ENCODE data around the gene OR1D5. TPM values are rescaled to one million over a fixed set of nuclear protein-coding genes. Genes with fewer than 3 reads are reported as not detected.

Gene OR1D5
- total RNA-seq, 1 experiment from 2014 or later, result not detected

DNA sequence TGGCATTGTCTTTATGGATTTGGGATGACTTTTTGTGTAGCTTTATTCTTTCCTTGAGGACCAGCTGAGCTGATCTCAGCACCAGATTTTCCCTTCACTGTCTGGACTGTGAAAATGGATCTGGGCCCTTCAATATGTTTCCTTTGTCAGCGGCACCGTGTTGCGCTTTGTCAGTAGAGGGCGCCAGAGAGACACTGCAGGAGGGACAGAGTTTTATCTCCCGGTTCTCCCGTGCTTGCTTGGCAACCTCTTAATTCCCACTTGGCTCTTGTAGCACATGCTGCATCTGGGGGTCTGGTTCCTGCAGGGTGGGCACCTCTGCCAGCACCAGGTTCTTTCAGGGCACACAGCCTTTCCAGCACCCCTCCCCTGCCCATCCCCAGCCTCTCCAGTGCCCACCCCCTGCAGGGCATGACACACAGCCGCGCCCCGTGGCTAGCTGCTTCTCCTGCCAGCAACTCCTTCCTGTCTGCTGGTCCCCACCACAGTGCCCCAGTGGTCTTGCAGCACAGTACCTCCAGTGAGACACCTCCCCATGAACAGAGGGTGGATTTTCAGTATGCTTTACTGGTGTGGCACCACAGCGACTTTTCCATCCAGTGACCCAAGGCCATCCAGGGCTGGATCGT, 19.6 kb downstream of the OR1D5 start:
- ChIA-PET POLR2A (ENCODE audit: low non-redundant PET) (no interaction called here), CTCF (interaction anchor here (0.7 kb wide), 1 partner anchor 287 kb away, joined by 3 read pairs; no protein-coding TSS in a partner anchor)
- H3K4me1 ChIP-seq (ENCODE audit: insufficient read depth, low read length, poor library complexity, severe bottlenecking), result no peaks in the 10 kb centered on the region
- H3K9me3 ChIP-seq (ENCODE audit: low read depth, low read length, poor library complexity, severe bottlenecking), result peaks cover 9% of the 10 kb centered on the region
- H3K27me3 ChIP-seq (replicated peaks; ENCODE audit: insufficient read depth, low read depth, low read length, poor library complexity), result no peaks in the 10 kb centered on the region
- H3K4me3 ChIP-seq (ENCODE audit: low read depth, low read length, poor library complexity, severe bottlenecking), result no peak overlapping the region
- DNase-seq (ENCODE audit: low spot score), result peak; percentile 58
- no TSS peak for BruUV-seq (replicated peaks)
- TF ChIP-seq, protein P1, sequence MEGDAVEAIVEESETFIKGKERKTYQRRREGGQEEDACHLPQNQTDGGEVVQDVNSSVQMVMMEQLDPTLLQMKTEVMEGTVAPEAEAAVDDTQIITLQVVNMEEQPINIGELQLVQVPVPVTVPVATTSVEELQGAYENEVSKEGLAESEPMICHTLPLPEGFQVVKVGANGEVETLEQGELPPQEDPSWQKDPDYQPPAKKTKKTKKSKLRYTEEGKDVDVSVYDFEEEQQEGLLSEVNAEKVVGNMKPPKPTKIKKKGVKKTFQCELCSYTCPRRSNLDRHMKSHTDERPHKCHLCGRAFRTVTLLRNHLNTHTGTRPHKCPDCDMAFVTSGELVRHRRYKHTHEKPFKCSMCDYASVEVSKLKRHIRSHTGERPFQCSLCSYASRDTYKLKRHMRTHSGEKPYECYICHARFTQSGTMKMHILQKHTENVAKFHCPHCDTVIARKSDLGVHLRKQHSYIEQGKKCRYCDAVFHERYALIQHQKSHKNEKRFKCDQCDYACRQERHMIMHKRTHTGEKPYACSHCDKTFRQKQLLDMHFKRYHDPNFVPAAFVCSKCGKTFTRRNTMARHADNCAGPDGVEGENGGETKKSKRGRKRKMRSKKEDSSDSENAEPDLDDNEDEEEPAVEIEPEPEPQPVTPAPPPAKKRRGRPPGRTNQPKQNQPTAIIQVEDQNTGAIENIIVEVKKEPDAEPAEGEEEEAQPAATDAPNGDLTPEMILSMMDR (conservative IDR thresholded peaks at IDR 0.05; ENCODE audit: low read depth, low read length), result peak; percentile 50
- TF ChIP-seq EZH2 (IDR thresholded peaks at IDR 0.05; ENCODE audit: borderline replicate concordance, low read depth, low read length, poor library complexity, severe bottlenecking), result no peak
- no peak overlapping the region for H3K27ac ChIP-seq (ENCODE audit: low read depth, low read length, poor library complexity, severe bottlenecking)
- intact Hi-C loops (cut with micrococcal nuclease; ENCODE audit: unreplicated experiment), result loop anchor here (10.0 kb wide), 1 partner anchor 601 kb away; no protein-coding TSS in a partner anchor
- H3K36me3 ChIP-seq (ENCODE audit: insufficient read depth, low read length, poor library complexity, severe bottlenecking), result no peaks in the 10 kb centered on the region

DNA sequence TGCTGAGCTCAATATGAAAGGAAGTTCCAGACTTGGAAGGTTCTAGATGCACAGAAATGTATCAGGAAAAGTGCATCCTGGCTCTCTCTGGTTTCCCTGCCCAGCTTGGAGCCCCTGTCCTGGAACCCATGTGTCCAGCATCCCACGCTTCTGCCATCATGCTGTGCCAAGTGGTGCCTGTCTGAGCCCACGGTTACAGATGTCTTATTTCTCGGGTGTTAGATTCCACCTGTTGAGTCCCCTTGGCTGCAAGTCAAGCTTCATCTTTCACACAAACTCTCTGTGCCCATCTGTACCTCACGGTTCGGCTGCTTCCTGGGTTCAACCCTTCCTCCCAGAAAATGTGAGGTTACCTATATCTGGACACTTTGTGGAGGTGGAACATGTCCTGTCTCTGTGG, 22.5 kb downstream of the OR1D5 start:
- no peak for DNase-seq (ENCODE audit: low spot score)
- H3K4me1 ChIP-seq (ENCODE audit: insufficient read depth, low read length, poor library complexity, severe bottlenecking), result no peaks in the 10 kb centered on the region
- BruUV-seq (replicated peaks), result no TSS peak
- POLR2A ChIA-PET (ENCODE audit: low non-redundant PET), result no interaction called here
- no peak overlapping the region for H3K27ac ChIP-seq (ENCODE audit: low read depth, low read length, poor library complexity, severe bottlenecking)
- no peak overlapping the region for H3K4me3 ChIP-seq (ENCODE audit: low read depth, low read length, poor library complexity, severe bottlenecking)
- H3K27me3 ChIP-seq (replicated peaks; ENCODE audit: insufficient read depth, low read depth, low read length, poor library complexity), result no peaks in the 10 kb centered on the region
- intact Hi-C loops (cut with micrococcal nuclease; ENCODE audit: unreplicated experiment), result loop anchor here (10.0 kb wide), 1 partner anchor 604 kb away; no protein-coding TSS in a partner anchor
- no peak for TF ChIP-seq EZH2 (IDR thresholded peaks at IDR 0.05; ENCODE audit: borderline replicate concordance, low read depth, low read length, poor library complexity, severe bottlenecking)
- TF ChIP-seq, protein P1 (conservative IDR thresholded peaks at IDR 0.05; ENCODE audit: low read depth, low read length), result no peak
- CTCF ChIA-PET, result interaction anchor here (0.6 kb wide), 1 partner anchor 203 kb away, joined by 7 read pairs; no protein-coding TSS in a partner anchor
- H3K9me3 ChIP-seq (ENCODE audit: low read depth, low read length, poor library complexity, severe bottlenecking), result peaks cover 9% of the 10 kb centered on the region
- H3K36me3 ChIP-seq (ENCODE audit: insufficient read depth, low read length, poor library complexity, severe bottlenecking), result no peaks in the 10 kb centered on the region

GRCh38 chr17:3039736-3040135, 23.7 kb downstream of the OR1D5 start:
- DNase-seq (ENCODE audit: low spot score), result no peak
- ChIA-PET POLR2A (ENCODE audit: low non-redundant PET) (interaction anchor here (0.6 kb wide), 1 partner anchor 596 kb away, joined by 8 read pairs; the partner anchor contains the start of gene SHPK), CTCF (interaction anchor here (0.9 kb wide), 1 partner anchor 211 kb away, joined by 3 read pairs; no protein-coding TSS in a partner anchor)
- H3K4me3 ChIP-seq (ENCODE audit: low read depth, low read length, poor library complexity, severe bottlenecking), result no peak overlapping the region
- H3K9me3 ChIP-seq (ENCODE audit: low read depth, low read length, poor library complexity, severe bottlenecking), result peaks cover 9% of the 10 kb centered on the region
- no peaks in the 10 kb centered on the region for H3K36me3 ChIP-seq (ENCODE audit: insufficient read depth, low read length, poor library complexity, severe bottlenecking)
- intact Hi-C loops (cut with micrococcal nuclease; ENCODE audit: unreplicated experiment), result loop anchor here (10.0 kb wide), 1 partner anchor 605 kb away; no protein-coding TSS in a partner anchor
- H3K4me1 ChIP-seq (ENCODE audit: insufficient read depth, low read length, poor library complexity, severe bottlenecking), result no peaks in the 10 kb centered on the region
- no TSS peak for BruUV-seq (replicated peaks)
- TF ChIP-seq EZH2 (IDR thresholded peaks at IDR 0.05; ENCODE audit: borderline replicate concordance, low read depth, low read length, poor library complexity, severe bottlenecking), result no peak
- TF ChIP-seq, protein P1 (conservative IDR thresholded peaks at IDR 0.05; ENCODE audit: low read depth, low read length), result no peak
- H3K27me3 ChIP-seq (replicated peaks; ENCODE audit: insufficient read depth, low read depth, low read length, poor library complexity), result no peaks in the 10 kb centered on the region
- no peak overlapping the region for H3K27ac ChIP-seq (ENCODE audit: low read depth, low read length, poor library complexity, severe bottlenecking)

Data from A673 (cell line).